Adipocyte (in vitro differentiated cells): ENCODE data around the gene DPP6.

Source experiments
- DNase-seq: peaks from one replicate; pipeline ENCODE4 v3.0.0-alpha.2; 2015; ENCODE audit warnings: low read depth
- H3K27me3 ChIP-seq: replicated peaks from 2 replicates; pipeline ENCODE4 v1.7.0; 2013; ENCODE audit warnings: mild to moderate bottlenecking, low read length, moderate library complexity; ENCODE audit not compliant: control insufficient read depth, insufficient read depth
- H3K36me3 ChIP-seq: 2 replicates; pipeline ENCODE4 v1.7.0; 2013; ENCODE audit warnings: low read length, mild to moderate bottlenecking, moderate library complexity; ENCODE audit not compliant: control insufficient read depth, insufficient read depth, severe bottlenecking
- H3K4me1 ChIP-seq: 2 replicates; pipeline ENCODE4 v1.7.0; 2013; ENCODE audit warnings: mild to moderate bottlenecking, low read length, moderate library complexity; ENCODE audit not compliant: control insufficient read depth, insufficient read depth
- H3K4me3 ChIP-seq: 2 replicates; pipeline ENCODE4 v1.7.0; 2013; ENCODE audit warnings: mild to moderate bottlenecking, low read length, moderate library complexity
- H3K9ac ChIP-seq: 2 replicates; pipeline ENCODE4 v1.7.0; 2013; ENCODE audit warnings: mild to moderate bottlenecking, low read length, moderate library complexity
- H3K9me3 ChIP-seq: 2 replicates; pipeline ENCODE4 v1.7.0; 2013; ENCODE audit warnings: mild to moderate bottlenecking, low read length, moderate library complexity; ENCODE audit not compliant: control insufficient read depth

Gene DPP6

GRCh38 chr7:154638286-154638685 is 586.1 kb downstream of the DPP6 start:
- no peak for DNase-seq
- Histone ChIP-seq H3K27me3 (no peaks in the 10 kb centered on the region), H3K4me3 (no peak overlapping the region)

GRCh38 chr7:154640266-154640865 is 588.2 kb downstream of the DPP6 start:
- no peaks in the 10 kb centered on the region for H3K4me1 ChIP-seq
- no peaks in the 10 kb centered on the region for H3K36me3 ChIP-seq
- H3K27me3 ChIP-seq, result no peaks in the 10 kb centered on the region
- peaks cover 3% of the 10 kb centered on the region for H3K9me3 ChIP-seq
- H3K4me3 ChIP-seq, result no peak overlapping the region
- no peak overlapping the region for H3K9ac ChIP-seq
- DNase-seq, result no peak

More at GRCh38 chr7:154638286-154638685, 586.1 kb downstream of the DPP6 start:
- Histone ChIP-seq H3K4me1 (no peaks in the 10 kb centered on the region), H3K9ac (no peak overlapping the region), H3K36me3 (no peaks in the 10 kb centered on the region), H3K9me3 (peaks cover 3% of the 10 kb centered on the region)

DNA sequence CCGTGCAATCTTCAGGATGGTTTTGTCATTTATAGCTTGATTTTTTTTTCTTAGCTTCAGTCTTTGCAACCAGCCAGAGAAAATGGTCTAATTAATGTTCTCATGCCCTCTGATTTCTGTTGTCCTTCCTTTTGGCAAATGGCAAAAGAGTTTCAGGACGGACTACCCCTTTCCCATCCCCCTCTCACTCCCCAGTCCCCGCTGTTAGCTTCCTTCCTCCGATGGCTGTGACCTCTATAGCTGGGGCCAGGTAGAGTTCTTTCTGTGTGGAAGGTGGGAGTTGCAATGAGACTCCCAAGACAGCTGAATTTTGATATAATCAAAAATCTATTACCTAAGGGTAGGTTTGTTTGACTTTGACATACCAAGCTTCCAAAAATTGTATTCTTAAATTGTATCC is 588.7 kb downstream of the DPP6 start:
- H3K27me3 ChIP-seq, result no peaks in the 10 kb centered on the region
- no peak overlapping the region for H3K4me3 ChIP-seq
- DNase-seq, result no peak
- H3K9ac ChIP-seq, result no peak overlapping the region
- no peaks in the 10 kb centered on the region for H3K4me1 ChIP-seq
- H3K9me3 ChIP-seq, result peaks cover 2% of the 10 kb centered on the region
- no peaks in the 10 kb centered on the region for H3K36me3 ChIP-seq

DNA sequence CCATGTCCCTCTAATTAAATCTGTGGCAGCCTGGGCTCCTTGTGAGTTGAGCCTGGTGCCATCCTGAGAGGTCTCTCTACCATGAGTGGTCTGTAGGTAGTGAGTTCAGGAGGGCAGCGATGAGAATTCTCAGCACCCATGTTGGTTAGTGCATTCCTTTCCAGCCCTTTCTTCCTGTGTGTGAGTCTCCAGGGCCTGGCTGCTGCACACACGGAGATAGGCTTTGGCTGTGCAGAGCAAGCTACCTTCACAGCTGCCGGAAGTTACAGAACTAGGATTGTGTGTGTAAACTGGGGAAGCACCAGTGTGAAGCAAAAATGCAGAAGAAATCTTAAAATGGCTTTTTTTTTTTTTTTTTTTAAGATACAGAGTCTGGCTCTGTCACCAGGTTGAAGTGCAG is 592.2 kb downstream of the DPP6 start:
- no peaks in the 10 kb centered on the region for H3K4me1 ChIP-seq
- H3K9ac ChIP-seq, result no peak overlapping the region
- no peak overlapping the region for H3K4me3 ChIP-seq
- no peaks in the 10 kb centered on the region for H3K27me3 ChIP-seq
- H3K9me3 ChIP-seq, result no peaks in the 10 kb centered on the region
- no peak for DNase-seq
- H3K36me3 ChIP-seq, result no peaks in the 10 kb centered on the region

DNA sequence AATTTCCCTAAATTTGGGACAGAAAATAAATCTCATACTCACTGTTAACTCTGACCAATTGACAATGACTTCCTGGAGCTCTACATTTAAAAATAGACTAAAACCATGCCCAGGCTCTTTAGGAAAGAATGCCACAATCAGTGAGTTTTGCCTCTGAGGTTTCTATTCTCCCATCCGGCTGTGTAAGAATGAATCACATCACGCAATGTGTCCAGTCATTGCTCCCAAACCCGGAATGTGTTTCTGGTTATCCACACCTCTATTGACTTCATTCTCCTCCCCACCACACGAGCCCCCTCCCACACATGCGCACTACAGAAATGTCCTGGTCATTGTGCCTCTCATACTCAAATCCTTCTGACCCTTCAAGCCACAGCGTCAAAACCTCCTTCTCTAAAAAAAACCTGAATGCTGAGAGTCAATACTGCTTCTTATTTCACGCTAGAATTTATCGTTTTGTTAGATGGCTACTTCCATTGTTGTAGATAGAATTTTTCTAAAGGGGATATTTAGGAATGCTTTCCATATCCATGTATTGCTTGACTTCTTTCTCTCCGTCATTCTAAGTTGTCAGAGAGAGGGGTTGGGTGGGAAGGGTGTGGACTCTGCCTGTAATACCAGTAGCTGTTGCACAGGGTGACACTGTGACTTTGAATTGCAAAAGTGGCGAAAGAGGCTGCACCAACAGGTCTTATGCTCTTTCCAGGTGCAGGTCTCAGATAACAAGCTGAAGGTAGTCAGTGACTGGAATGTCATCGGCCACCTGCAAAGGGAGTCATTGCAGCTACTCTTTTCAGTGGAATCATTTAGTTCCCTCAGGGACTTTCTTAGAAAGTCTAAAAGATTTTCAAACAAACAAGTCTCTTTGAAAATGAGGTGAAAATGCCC is 594.2 kb downstream of the DPP6 start:
- H3K4me1 ChIP-seq, result no peaks in the 10 kb centered on the region
- H3K9ac ChIP-seq, result no peak overlapping the region
- no peaks in the 10 kb centered on the region for H3K27me3 ChIP-seq
- H3K36me3 ChIP-seq, result no peaks in the 10 kb centered on the region
- no peak for DNase-seq
- no peaks in the 10 kb centered on the region for H3K9me3 ChIP-seq
- no peak overlapping the region for H3K4me3 ChIP-seq

GRCh38 chr7:154647625-154648024 is 595.4 kb downstream of the DPP6 start:
- H3K4me1 ChIP-seq, result no peaks in the 10 kb centered on the region
- no peak for DNase-seq
- no peak overlapping the region for H3K9ac ChIP-seq
- H3K4me3 ChIP-seq, result no peak overlapping the region
- H3K27me3 ChIP-seq, result no peaks in the 10 kb centered on the region
- H3K9me3 ChIP-seq, result no peaks in the 10 kb centered on the region
- no peaks in the 10 kb centered on the region for H3K36me3 ChIP-seq

- H3K36me3 ChIP-seq, result no peaks in the 10 kb centered on the region
- H3K4me3 ChIP-seq, result no peak overlapping the region
- no peaks in the 10 kb centered on the region for H3K27me3 ChIP-seq
- H3K9me3 ChIP-seq, result no peaks in the 10 kb centered on the region
- DNase-seq, result no peak
- no peaks in the 10 kb centered on the region for H3K4me1 ChIP-seq
- no peak overlapping the region for H3K9ac ChIP-seq
Observed at GRCh38 chr7:154649015-154649414, 596.8 kb downstream of the DPP6 start.

GRCh38 chr7:154649434-154649833 is 597.2 kb downstream of the DPP6 start:
- Histone ChIP-seq H3K36me3 (no peaks in the 10 kb centered on the region), H3K9me3 (no peaks in the 10 kb centered on the region), H3K27me3 (no peaks in the 10 kb centered on the region), H3K4me3 (no peak overlapping the region), H3K9ac (no peak overlapping the region), H3K4me1 (no peaks in the 10 kb centered on the region)
- DNase-seq, result no peak

GRCh38 chr7:154650275-154650674 is 598.1 kb downstream of the DPP6 start:
- Histone ChIP-seq H3K9ac (no peak overlapping the region), H3K36me3 (no peaks in the 10 kb centered on the region), H3K27me3 (no peaks in the 10 kb centered on the region), H3K9me3 (no peaks in the 10 kb centered on the region), H3K4me1 (no peaks in the 10 kb centered on the region), H3K4me3 (no peak overlapping the region)
- no peak for DNase-seq

DNA sequence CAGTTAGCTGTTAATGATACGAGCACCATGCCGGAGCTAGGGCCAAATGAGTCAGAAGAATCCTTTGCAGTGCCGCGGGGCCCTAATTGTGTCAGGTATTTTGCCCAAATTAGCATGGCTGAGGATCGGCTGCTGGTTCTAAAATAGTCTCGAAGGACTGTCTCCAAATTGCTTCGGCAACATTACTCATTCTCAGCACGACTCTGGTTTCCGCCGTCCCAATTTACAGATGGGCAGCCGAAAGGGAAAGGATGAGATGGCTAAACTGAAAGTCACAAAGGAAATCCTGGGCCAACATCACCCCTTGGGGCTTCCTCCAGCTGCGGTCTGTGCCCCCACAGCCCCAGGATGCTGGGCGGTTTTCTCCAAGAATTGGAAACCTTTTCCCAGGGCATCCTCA is 599.3 kb downstream of the DPP6 start:
- Histone ChIP-seq H3K4me1 (no peaks in the 10 kb centered on the region), H3K27me3 (no peaks in the 10 kb centered on the region), H3K9ac (no peak overlapping the region), H3K4me3 (no peak overlapping the region), H3K9me3 (no peaks in the 10 kb centered on the region), H3K36me3 (no peaks in the 10 kb centered on the region)
- no peak for DNase-seq

- no peaks in the 10 kb centered on the region for H3K9me3 ChIP-seq
- no peak for DNase-seq
- H3K36me3 ChIP-seq, result no peaks in the 10 kb centered on the region
- H3K9ac ChIP-seq, result no peak overlapping the region
- H3K27me3 ChIP-seq, result no peaks in the 10 kb centered on the region
- no peak overlapping the region for H3K4me3 ChIP-seq
- H3K4me1 ChIP-seq, result no peaks in the 10 kb centered on the region
Observed at GRCh38 chr7:154652564-154652963, 600.4 kb downstream of the DPP6 start.
